Endothelial cell of umbilical vein (primary cell): ENCODE data around the gene PCSK6. TPM values are rescaled to one million over a fixed set of nuclear protein-coding genes. Genes with fewer than 3 reads are reported as not detected.

Experiments
- BruUV-seq: library from RNA; stranded (reverse); fragments of 400-500 nt; replicated peaks from 2 replicates; lab custom pipeline; 2021; lab: Mats Ljungman, UMichigan
- CTCF ChIA-PET: fragments of 300-600, 350-600 bp; sonication (Branson Sonifier 250); formaldehyde crosslinking; loops from one replicate; lab custom pipeline; 2021; ENCODE audit warnings: antibody characterized with exemption, inconsistent platforms; lab: Charles Lee
- POLR2A ChIA-PET: fragments of 300-600, 350-600 bp; sonication (Branson Sonifier 250); formaldehyde crosslinking; loops from one replicate; lab custom pipeline; 2021; ENCODE audit warnings: antibody characterized with exemption, inconsistent platforms; lab: Charles Lee
- DNase-seq: peaks from one replicate; pipeline ENCODE4 v3.0.0-alpha.2; 2011; ENCODE audit warnings: low read depth, low spot score
- FAIRE-seq: peaks from 2 replicates; lab custom pipeline; 2011; peaks lifted over from hg19 to GRCh38; lab: Jason Lieb, UNC
- H2AFZ ChIP-seq: 2 replicates; pipeline ENCODE4 v1.6.0; 2012; ENCODE audit warnings: low read depth, low read length, control low read depth, inconsistent platforms
- H3K27ac ChIP-seq: 2 replicates; pipeline ENCODE4 v1.5.1; 2011; ENCODE audit warnings: low read depth, mild to moderate bottlenecking, control low read depth, low read length, moderate library complexity; ENCODE audit not compliant: insufficient read depth
- H3K27me3 ChIP-seq, 2 experiments: 2 replicates each; pipeline versions ENCODE4 v1.6.0 to v1.6.1; 2011; ENCODE audit warnings: low read length in 2 of 2, mixed read lengths in 1 of 2; ENCODE audit not compliant: control insufficient read depth in 2 of 2, insufficient read depth in 2 of 2
- H3K36me3 ChIP-seq, 2 experiments: 2 replicates in 1 of 2; 3 replicates in 1 of 2; pipeline ENCODE4 v1.5.1; 2011; ENCODE audit warnings: low read length in 2 of 2, mild to moderate bottlenecking in 1 of 2, moderate library complexity in 1 of 2; ENCODE audit not compliant: control insufficient read depth in 2 of 2, insufficient read depth in 2 of 2; ENCODE audit errors: extremely low read depth in 1 of 2
- H3K4me1 ChIP-seq: 3 replicates; pipeline ENCODE4 v1.5.1; 2011; ENCODE audit warnings: mild to moderate bottlenecking, low read length; ENCODE audit not compliant: control insufficient read depth, insufficient read depth; ENCODE audit errors: extremely low read depth
- H3K4me2 ChIP-seq: 2 replicates; pipeline ENCODE4 v1.6.1; 2011; ENCODE audit warnings: low read length, control low read depth, mixed read lengths; ENCODE audit not compliant: insufficient read depth
- H3K4me3 ChIP-seq, 3 experiments: fragments of 200-600 bp in 1 of 3; sonication (generic), shearing (Covaris generic) in 1 of 3; replicated peaks in 1 of 3; 2 replicates each; pipeline ENCODE4 v1.5.1; 2011 to 2016; ENCODE audit warnings: control low read depth in 3 of 3, low read length in 3 of 3, mild to moderate bottlenecking in 2 of 3, inconsistent platforms in 1 of 3, low read depth in 1 of 3, moderate library complexity in 1 of 3; ENCODE audit not compliant: insufficient read depth in 1 of 3
- H3K79me2 ChIP-seq: 2 replicates; pipeline ENCODE4 v1.6.0; 2012; ENCODE audit warnings: low read length, inconsistent platforms; ENCODE audit not compliant: control insufficient read depth, insufficient read depth
- H3K9ac ChIP-seq: replicated peaks from 2 replicates; pipeline ENCODE3; 2011; ENCODE audit warnings: low read length, control low read depth; ENCODE audit not compliant: insufficient read depth; ENCODE audit errors: extremely low read depth
- H3K9me1 ChIP-seq: replicated peaks from 3 replicates; pipeline ENCODE4 v1.6.0; 2011; ENCODE audit warnings: mild to moderate bottlenecking, low read length; ENCODE audit not compliant: control insufficient read depth, insufficient read depth; ENCODE audit errors: extremely low read depth
- H3K9me3 ChIP-seq: replicated peaks from 2 replicates; pipeline ENCODE4 v1.5.1; 2012; ENCODE audit warnings: low read length, inconsistent platforms; ENCODE audit not compliant: control insufficient read depth, insufficient read depth
- H4K20me1 ChIP-seq: replicated peaks from 2 replicates; pipeline ENCODE3; 2011; ENCODE audit warnings: mild to moderate bottlenecking, low read length; ENCODE audit not compliant: control insufficient read depth, insufficient read depth; ENCODE audit errors: extremely low read depth
- CTCF ChIP-seq, 2 donors: IDR thresholded peaks; 1 replicate in 1 of 2; 2 replicates in 1 of 2; pipeline ENCODE4 v1.5.1; 2011; ENCODE audit warnings: low read length in 2 of 2, mild to moderate bottlenecking in 2 of 2, moderate library complexity in 2 of 2, control low read depth in 1 of 2, inconsistent platforms in 1 of 2, low read depth in 1 of 2; ENCODE audit not compliant: insufficient read depth in 1 of 2; ENCODE audit errors: extremely low read depth in 1 of 2
- EZH2 ChIP-seq: IDR thresholded peaks from 2 replicates; pipeline ENCODE4 v1.6.1; 2012; ENCODE audit warnings: borderline replicate concordance, low read depth, mild to moderate bottlenecking, moderate library complexity, low read length, inconsistent platforms; ENCODE audit not compliant: severe bottlenecking
- FOS ChIP-seq: IDR thresholded peaks from 2 replicates; pipeline ENCODE4 v1.6.1; 2011; ENCODE audit warnings: mild to moderate bottlenecking, low read length, moderate library complexity, borderline replicate concordance; ENCODE audit not compliant: insufficient read depth
- GATA2 ChIP-seq: IDR thresholded peaks from 2 replicates; pipeline ENCODE4 v1.7.0; 2011; ENCODE audit warnings: low read depth, mild to moderate bottlenecking, moderate library complexity, mixed read lengths, low read length; ENCODE audit not compliant: insufficient read length, insufficient read depth
- JUN ChIP-seq: IDR thresholded peaks from 2 replicates; pipeline ENCODE4 v1.6.1; 2011; ENCODE audit warnings: borderline replicate concordance, low read depth; ENCODE audit not compliant: insufficient read length, insufficient read depth
- MAX ChIP-seq: IDR thresholded peaks from 2 replicates; pipeline ENCODE4 v1.6.1; 2011; ENCODE audit not compliant: insufficient read depth, insufficient read length
- MYC ChIP-seq: IDR thresholded peaks from one replicate; pipeline ENCODE4 v1.6.1; 2011; ENCODE audit warnings: mild to moderate bottlenecking, low read depth, low read length
- POLR2A ChIP-seq: IDR thresholded peaks from 2 replicates; pipeline ENCODE4 v1.6.1; 2012; ENCODE audit warnings: low read depth, mild to moderate bottlenecking, control low read depth, low read length
- POLR2AphosphoS5 ChIP-seq: IDR thresholded peaks from 2 replicates; pipeline ENCODE4 v1.6.1; 2012; ENCODE audit warnings: low read depth, mild to moderate bottlenecking, control low read depth, low read length, moderate library complexity; ENCODE audit not compliant: insufficient read depth
- dilution Hi-C: fragments of 300-500 bp; cut with MboI; formaldehyde crosslinking; loops from one replicate; pipeline ENCODE4 v1.15.0; 2019; ENCODE audit warnings: low sequenced_read_pairs; ENCODE audit not compliant: extremely low pct_ligation_motif_present
- intact Hi-C: fragments of 100-400 bp; cut with micrococcal nuclease; formaldehyde crosslinking; loops from one replicate; pipeline ENCODE4 v1.10.0; 2022
- polyA plus RNA-seq, 4 experiments: library from polyadenylated mRNA; depleted of rRNA in 3 of 4; stranded (reverse) in 3 of 4; unstranded in 1 of 4; fragments of >200 nt; gene quantifications; 2 replicates each; pipeline versions ENCODE4 v1.2.1 to v1.2.3, GENCODE V29; 2011 to 2012; ENCODE audit warnings: missing spikeins in 1 of 4
- total RNA-seq: library from RNA; stranded (reverse); gene quantifications from 2 replicates; pipeline ENCODE4 v1.2.3, GENCODE V29; 2021

PCSK6 gene
- total and polyA plus RNA-seq, 2 donors (not counting 3 experiments of a cell fraction or from before 2014, with no cell fraction given): 0.18 to 0.69 TPM

DNA sequence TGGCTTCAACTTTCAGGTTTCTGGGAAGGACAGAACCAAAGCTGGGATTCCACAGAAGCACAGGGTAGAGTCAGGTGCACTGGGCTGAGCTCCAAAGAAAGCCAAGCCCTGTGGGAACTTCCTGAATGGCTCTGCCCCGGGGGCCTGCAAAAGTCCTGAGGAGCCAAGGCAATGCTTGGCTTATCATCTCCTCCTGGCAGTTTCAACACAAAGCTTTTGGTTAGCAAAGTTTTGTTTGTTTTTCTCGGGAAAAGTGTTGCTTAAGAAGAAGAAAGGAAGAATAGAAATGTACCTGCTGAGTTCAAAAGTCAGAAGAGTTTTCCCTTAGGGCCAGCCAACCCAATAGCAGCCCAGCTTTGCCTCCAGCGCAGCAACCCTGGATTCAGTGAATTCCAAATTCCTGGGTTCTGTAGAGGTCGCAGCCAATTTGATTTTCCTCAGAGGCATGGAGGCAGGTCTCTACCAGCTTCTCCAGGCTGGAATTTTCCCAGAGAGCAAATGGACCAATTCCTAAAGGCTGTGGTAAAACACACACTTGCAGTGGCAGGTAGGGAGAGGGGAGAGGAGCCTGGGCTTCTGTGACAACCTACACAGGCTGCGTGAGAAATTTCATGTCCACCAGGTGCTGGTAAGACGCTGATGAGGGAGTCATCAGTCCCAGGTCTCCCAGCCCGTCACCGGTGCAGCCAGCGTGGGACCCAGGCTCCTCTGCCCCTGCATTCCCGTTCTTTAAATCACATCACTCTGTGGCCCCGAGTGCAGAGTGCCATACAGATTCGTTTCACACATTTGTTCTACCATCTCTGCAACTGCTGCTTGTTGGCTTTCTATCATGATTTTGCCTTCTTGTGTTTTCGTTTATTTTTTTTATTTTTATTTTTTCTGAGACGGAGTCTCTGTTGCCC, 140.2 kb downstream of the PCSK6 start:
- POLR2A ChIA-PET: no interaction called here
- Histone ChIP-seq H3K9me1 (no peaks in the 10 kb centered on the region), H3K27me3 (peaks cover 0 to 2% of the 10 kb centered on the region in 2 experiments), H2AFZ (no peak overlapping the region), H4K20me1 (no peaks in the 10 kb centered on the region), H3K4me2 (no peak overlapping the region), H3K27ac (no peak overlapping the region), H3K9ac (no peak overlapping the region), H3K4me3 (no peak overlapping the region), H3K9me3 (no peaks in the 10 kb centered on the region), H3K79me2 (no peaks in the 10 kb centered on the region), H3K4me1 (no peaks in the 10 kb centered on the region), H3K36me3 (no peaks in the 10 kb centered on the region)
- no peak for DNase-seq
- BruUV-seq: no TSS peak
- TF ChIP-seq CTCF (IDR thresholded peaks at IDR 0.05; ENCODE audit: extremely low read depth in 1 of 2, insufficient read depth in 1 of 2, low read depth in 1 of 2, low read length in 2 of 2) (no peak), POLR2AphosphoS5 (no peak), FOS (no peak), MAX (no peak), POLR2A (no peak), GATA2 (no peak), EZH2 (no peak), JUN (no peak), MYC (no peak)
- dilution Hi-C loops (no loop called here), intact Hi-C loops (no loop called here)
- FAIRE-seq: no peak
- CTCF ChIA-PET: interaction anchor here (1.2 to 1.9 kb wide), 2 partner anchors 12 to 153 kb away, joined by 3 to 6 read pairs; no protein-coding TSS in a partner anchor
